GM19455 (cell line): Measurements from ENCODE around the gene PEAR1.

ENCODE experiments used
- ATAC-seq: cut with Tn5 transposase; IDR thresholded peaks from one replicate; pipeline ENCODE4 v1.9.1; 2021; ENCODE audit not compliant: unreplicated experiment

Gene PEAR1

DNA sequence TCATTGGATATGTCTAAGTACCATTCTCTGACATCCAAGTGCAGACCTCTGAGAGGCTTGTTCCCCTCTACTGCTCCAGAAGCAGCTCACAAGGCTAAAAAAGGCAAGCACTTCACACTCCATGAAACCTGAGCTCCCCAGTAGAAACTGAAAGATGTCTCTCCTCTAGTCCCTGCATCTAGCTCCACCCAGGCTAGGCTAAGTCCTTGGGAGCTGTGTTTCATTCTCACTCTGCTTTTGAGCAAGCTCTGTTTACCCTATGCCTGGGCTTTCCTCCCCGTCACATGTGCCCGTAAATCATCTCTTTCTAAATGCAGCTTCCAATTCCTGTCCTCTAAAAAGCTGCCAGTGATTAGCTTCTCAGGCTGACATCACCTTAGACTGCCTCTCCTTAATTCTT, 65.9 kb downstream of the PEAR1 start:
- ATAC-seq: no peak

GRCh38 chr1:156959925-156960324, 66.4 kb downstream of the PEAR1 start:
- no peak for ATAC-seq

- no peak for ATAC-seq
Observed at GRCh38 chr1:156961709-156962108, 68.2 kb downstream of the PEAR1 start.

DNA sequence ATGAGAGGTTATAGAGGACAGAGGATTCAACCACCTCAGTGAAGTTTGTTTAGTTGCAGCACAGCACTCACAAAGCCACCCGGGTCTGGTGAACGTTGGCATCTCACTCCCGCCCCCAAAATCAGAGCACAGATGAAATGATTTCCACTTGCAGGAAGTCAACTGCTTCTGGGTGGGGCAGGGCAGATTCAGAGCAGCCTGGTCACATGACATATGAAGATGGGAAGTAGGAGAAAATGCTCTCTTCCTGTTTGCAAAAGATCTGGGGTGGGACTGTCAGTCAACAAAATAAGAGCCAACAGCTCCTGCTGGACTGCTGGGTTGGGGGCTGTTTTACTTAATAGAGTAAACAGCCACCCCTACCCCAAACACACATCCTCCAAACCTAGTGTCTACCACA, 70.1 kb downstream of the PEAR1 start:
- no peak for ATAC-seq

DNA sequence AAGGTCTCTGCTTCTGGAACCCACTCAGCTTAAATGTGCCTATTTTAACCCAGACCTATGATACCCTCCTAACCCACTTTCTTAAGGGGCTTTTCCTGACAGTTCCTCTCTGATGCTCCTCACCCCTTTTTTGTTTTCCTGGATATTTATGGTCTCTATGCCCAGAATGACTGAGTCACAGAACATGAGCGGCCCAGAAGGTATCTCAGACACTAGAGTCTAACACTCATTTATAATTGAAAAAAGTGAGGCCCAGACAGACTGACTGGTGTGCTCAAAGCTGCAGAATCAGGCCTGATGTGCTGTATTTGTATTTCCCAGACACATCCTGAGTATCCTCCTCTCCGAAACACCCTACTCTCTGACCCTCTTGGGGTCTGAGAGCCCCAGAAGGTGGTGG, 70.9 kb downstream of the PEAR1 start:
- ATAC-seq: no peak
